CD14-positive monocyte (primary cell): Measurements from ENCODE around the gene KLRC1. TPM values are rescaled to one million over a fixed set of nuclear protein-coding genes. Genes with fewer than 3 reads are reported as not detected.

Source experiments
- DNase-seq, 3 donors: peaks; one replicate each; pipeline ENCODE4 v3.0.0-alpha.2; 2011 to 2022
- H2AFZ ChIP-seq: 2 replicates; pipeline ENCODE4 v1.6.0; 2012; ENCODE audit warnings: mild to moderate bottlenecking, low read depth, low read length, inconsistent platforms; ENCODE audit not compliant: insufficient read depth, poor library complexity, severe bottlenecking
- H3K27ac ChIP-seq, 2 donors: 1 replicate in 1 of 2; 2 replicates in 1 of 2; pipeline ENCODE4 v1.5.1; 2012 to 2013; ENCODE audit warnings: low read length in 2 of 2, control low read depth in 1 of 2, inconsistent platforms in 1 of 2, low read depth in 1 of 2, mild to moderate bottlenecking in 1 of 2
- H3K27me3 ChIP-seq, 2 donors: one replicate each; pipeline versions ENCODE4 v1.6.0 to v1.6.1; 2011 to 2013; ENCODE audit warnings: low read length in 2 of 2; ENCODE audit not compliant: control insufficient read depth in 2 of 2, insufficient read depth in 2 of 2
- H3K36me3 ChIP-seq, 2 donors: replicated peaks in 1 of 2; 1 replicate in 1 of 2; 2 replicates in 1 of 2; pipeline versions ENCODE4 v1.5.1 to v1.6.1; 2012 to 2013; ENCODE audit warnings: low read length in 2 of 2, control low read depth in 1 of 2, inconsistent platforms in 1 of 2, mild to moderate bottlenecking in 1 of 2; ENCODE audit not compliant: insufficient read depth in 2 of 2, control insufficient read depth in 1 of 2
- H3K4me1 ChIP-seq, 2 donors: 1 replicate in 1 of 2; 2 replicates in 1 of 2; pipeline versions ENCODE4 v1.5.1 to v1.6.1; 2012 to 2013; ENCODE audit warnings: low read length in 2 of 2, control low read depth in 1 of 2, inconsistent platforms in 1 of 2, mild to moderate bottlenecking in 1 of 2, moderate library complexity in 1 of 2; ENCODE audit not compliant: insufficient read depth in 2 of 2, control insufficient read depth in 1 of 2
- H3K4me2 ChIP-seq: replicated peaks from 2 replicates; pipeline ENCODE3; 2012; ENCODE audit warnings: low read length, moderate library complexity, mild to moderate bottlenecking; ENCODE audit not compliant: poor library complexity, severe bottlenecking; ENCODE audit errors: extremely low read depth
- H3K4me3 ChIP-seq, 3 experiments: fragments of 200-600 bp in 1 of 3; sonication (generic) in 1 of 3; replicated peaks in 1 of 3; 1 replicate in 2 of 3; 2 replicates in 1 of 3; pipeline ENCODE4 v1.5.1; 2011 to 2013; ENCODE audit warnings: low read length in 3 of 3, mild to moderate bottlenecking in 3 of 3, control low read depth in 2 of 3, low read depth in 2 of 3, inconsistent platforms in 1 of 3, moderate library complexity in 1 of 3
- H3K79me2 ChIP-seq: 2 replicates; pipeline ENCODE4 v1.6.0; 2012; ENCODE audit warnings: mild to moderate bottlenecking, control low read depth, inconsistent platforms, low read length, moderate library complexity; ENCODE audit not compliant: insufficient read depth
- H3K9ac ChIP-seq: 2 replicates; pipeline ENCODE4 v1.6.0; 2017; ENCODE audit warnings: low read length, mild to moderate bottlenecking; ENCODE audit not compliant: insufficient read depth, poor library complexity, severe bottlenecking
- H3K9me3 ChIP-seq, 2 donors: replicated peaks in 1 of 2; 1 replicate in 1 of 2; 2 replicates in 1 of 2; pipeline versions ENCODE4 v1.5.1 to v1.6.1; 2012 to 2013; ENCODE audit warnings: low read length in 2 of 2, control low read depth in 1 of 2; ENCODE audit not compliant: control insufficient read depth in 1 of 2, insufficient read depth in 1 of 2
- H4K20me1 ChIP-seq: 2 replicates; pipeline ENCODE4 v1.6.0; 2012; ENCODE audit warnings: mild to moderate bottlenecking, low read length, control low read depth, moderate library complexity; ENCODE audit not compliant: insufficient read depth
- H3K27ac Mint-ChIP-seq, 7 donors: one replicate each; pipeline ENCODE4 v1.8.0; 2020; ENCODE audit warnings: mild to moderate bottlenecking in 7 of 7, mixed read lengths in 7 of 7, moderate library complexity in 6 of 7, inconsistent platforms in 2 of 7
- H3K27me3 Mint-ChIP-seq, 3 donors: one replicate each; pipeline ENCODE4 v1.8.0; 2021 to 2022; ENCODE audit warnings: low read depth in 3 of 3, mild to moderate bottlenecking in 3 of 3, mixed read lengths in 3 of 3, moderate library complexity in 3 of 3, inconsistent platforms in 1 of 3
- H3K36me3 Mint-ChIP-seq, 2 donors: one replicate each; pipeline ENCODE4 v1.8.0; 2020; ENCODE audit warnings: mixed read lengths in 2 of 2, inconsistent platforms in 1 of 2, mild to moderate bottlenecking in 1 of 2
- H3K4me1 Mint-ChIP-seq: one replicate; pipeline ENCODE4 v1.8.0; 2020; ENCODE audit warnings: mild to moderate bottlenecking, mixed read lengths
- H3K4me3 Mint-ChIP-seq, 2 donors: one replicate each; pipeline ENCODE4 v1.8.0; 2020; ENCODE audit warnings: mild to moderate bottlenecking in 2 of 2, mixed read lengths in 2 of 2, moderate library complexity in 1 of 2
- H3K9me3 Mint-ChIP-seq, 7 donors: one replicate each; pipeline ENCODE4 v1.8.0; 2020 to 2022; ENCODE audit warnings: mixed read lengths in 7 of 7, mild to moderate bottlenecking in 6 of 7, moderate library complexity in 6 of 7, inconsistent platforms in 2 of 7
- CTCF ChIP-seq: fragments of 200-600 bp; IDR thresholded peaks from one replicate; pipeline ENCODE4 v1.8.0; 2022; ENCODE audit warnings: antibody characterized with exemption, mild to moderate bottlenecking
- WGBS: methylation state at CpG from one replicate; pipeline ENCODE4 v1.1.5; 2013; ENCODE audit warnings: missing lambda C conversion rate; ENCODE audit not compliant: insufficient coverage; 5-methylcytosine and 5-hydroxymethylcytosine counted together
- intact Hi-C, 2 donors: fragments of 100-400 bp; cut with micrococcal nuclease; formaldehyde crosslinking; loops; one replicate each; pipeline versions ENCODE4 v1.15.0 to v1.15.1; 2023
- polyA plus RNA-seq, 3 donors: library from polyadenylated mRNA; depleted of rRNA in 1 of 3; unstranded in 2 of 3; stranded (reverse) in 1 of 3; fragments of 300-500 nt in 2 of 3; fragments of >200 nt in 1 of 3; fragmentation: Illumina TruSeq in 2 of 3; gene quantifications; 1 replicate in 2 of 3; 2 replicates in 1 of 3; pipeline ENCODE4 v1.2.3, GENCODE V29; 2012 to 2021

The KLRC1 gene
- polyA plus RNA-seq, 3 donors: not detected

DNA sequence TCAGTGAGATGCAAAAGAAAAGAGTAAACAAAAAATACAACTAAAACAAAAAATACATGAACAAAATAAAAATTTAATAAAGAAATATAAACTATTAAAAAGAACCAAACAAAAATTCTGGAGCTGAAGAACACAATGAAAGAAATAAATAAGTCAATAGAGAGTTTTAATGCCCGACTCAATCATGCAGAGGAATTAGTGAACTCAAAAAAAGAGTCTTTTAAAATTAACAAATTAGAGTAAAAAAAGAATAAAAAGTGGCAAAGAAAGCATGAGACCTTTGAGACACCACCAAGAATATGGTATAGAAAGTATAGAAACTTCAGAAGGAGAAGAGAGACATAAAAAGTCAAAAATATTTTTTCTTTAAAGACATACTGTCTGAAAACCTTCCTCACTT lies 2.6 kb upstream of the KLRC1 start:
- H3K4me1 ChIP-seq: no peaks in the 10 kb centered on the region
- intact Hi-C loops: no loop called here
- H3K9me3 Mint-ChIP-seq: peaks cover 14 to 37% (median 27%) of the 10 kb centered on the region in 7 donors
- no peaks in the 10 kb centered on the region for H3K4me1 Mint-ChIP-seq
- no peak for DNase-seq
- H3K27ac Mint-ChIP-seq: no peak overlapping the region
- no peaks in the 10 kb centered on the region for H3K36me3 ChIP-seq
- TF ChIP-seq CTCF: no peak
- no peak overlapping the region for H3K9ac ChIP-seq
- no peak overlapping the region for H3K4me2 ChIP-seq
- H3K9me3 ChIP-seq: peaks cover 17% of the 10 kb centered on the region in 2 donors
- H3K36me3 Mint-ChIP-seq: no peaks in the 10 kb centered on the region
- peaks cover 0 to under 1% (median 0%) of the 10 kb centered on the region in 3 donors for H3K27me3 Mint-ChIP-seq
- no peaks in the 10 kb centered on the region for H4K20me1 ChIP-seq
- no peak overlapping the region for H2AFZ ChIP-seq
- no peaks in the 10 kb centered on the region for H3K27me3 ChIP-seq
- H3K79me2 ChIP-seq: no peaks in the 10 kb centered on the region
- no CpG with 5 or more reads among the region's 1 CpG for WGBS
- H3K27ac ChIP-seq: no peak overlapping the region
- H3K4me3 ChIP-seq: no peak overlapping the region
- no peak overlapping the region for H3K4me3 Mint-ChIP-seq

GRCh38 chr12:10454531-10454930 lies 1.4 kb upstream of the KLRC1 start:
- Histone ChIP-seq H3K36me3 (no peaks in the 10 kb centered on the region), H3K9me3 (peaks cover 17% of the 10 kb centered on the region in 2 donors), H4K20me1 (no peaks in the 10 kb centered on the region), H3K27ac (no peak overlapping the region), H3K9ac (no peak overlapping the region), H3K79me2 (no peaks in the 10 kb centered on the region), H3K27me3 (no peaks in the 10 kb centered on the region), H3K4me1 (no peaks in the 10 kb centered on the region), H3K4me2 (no peak overlapping the region), H3K4me3 (no peak overlapping the region), H2AFZ (no peak overlapping the region)
- no peak for TF ChIP-seq CTCF
- Mint-ChIP-seq H3K27ac (no peak overlapping the region), H3K4me3 (no peak overlapping the region), H3K4me1 (no peaks in the 10 kb centered on the region), H3K36me3 (no peaks in the 10 kb centered on the region), H3K27me3 (peaks cover 0 to 2% (median 0%) of the 10 kb centered on the region in 3 donors), H3K9me3 (peaks cover 14 to 33% (median 22%) of the 10 kb centered on the region in 7 donors)
- intact Hi-C loops: no loop called here
- WGBS: 100% methylated on average over 1 of the region's 1 CpG
- no peak for DNase-seq
